Measurements from ENCODE around the gene TRIM52.
A peak's percentile ranks its signal among the peaks of the same experiment; 100 is the strongest.
"Not testable (repeated sequence)": the region's sequence is repeated elsewhere in the genome, so short reads cannot be mapped to it uniquely, and the experiment has no call there.

Gene TRIM52

DNA sequence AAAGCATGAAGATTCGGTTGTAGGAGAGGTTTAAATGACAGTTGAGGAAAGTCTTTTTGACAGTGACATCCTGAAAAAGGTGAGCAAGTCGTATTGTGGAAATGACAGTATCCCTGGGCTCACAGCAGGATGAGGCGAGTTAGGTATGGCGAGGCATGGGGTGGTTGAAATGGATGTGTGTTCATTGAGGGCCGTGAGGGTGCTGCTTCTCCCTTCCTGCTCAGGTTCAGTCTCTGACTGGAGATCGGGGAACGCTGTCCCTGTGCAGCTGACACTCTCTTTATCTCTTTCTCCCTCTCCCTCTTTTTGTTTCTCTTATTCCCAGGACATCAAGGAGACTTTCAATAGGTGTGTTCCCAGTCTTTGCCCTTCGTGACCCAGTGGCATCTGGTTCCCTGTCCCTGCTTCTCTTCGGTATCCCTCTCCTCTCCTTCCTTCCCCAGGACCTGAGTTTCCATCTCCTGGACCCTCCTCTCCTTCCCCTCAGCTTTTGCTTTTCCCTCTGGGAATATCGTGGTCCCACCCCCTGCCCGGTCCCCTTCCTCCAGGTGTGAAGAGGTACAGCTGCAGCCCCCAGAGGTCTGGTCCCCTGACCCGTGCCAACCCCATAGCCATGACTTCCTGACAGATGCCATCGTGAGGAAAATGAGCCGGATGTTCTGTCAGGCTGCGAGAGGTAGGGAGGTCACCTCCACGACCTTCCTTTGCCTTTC, 27.7 kb downstream of the TRIM52 start:
- DNase-seq = no peak

DNA sequence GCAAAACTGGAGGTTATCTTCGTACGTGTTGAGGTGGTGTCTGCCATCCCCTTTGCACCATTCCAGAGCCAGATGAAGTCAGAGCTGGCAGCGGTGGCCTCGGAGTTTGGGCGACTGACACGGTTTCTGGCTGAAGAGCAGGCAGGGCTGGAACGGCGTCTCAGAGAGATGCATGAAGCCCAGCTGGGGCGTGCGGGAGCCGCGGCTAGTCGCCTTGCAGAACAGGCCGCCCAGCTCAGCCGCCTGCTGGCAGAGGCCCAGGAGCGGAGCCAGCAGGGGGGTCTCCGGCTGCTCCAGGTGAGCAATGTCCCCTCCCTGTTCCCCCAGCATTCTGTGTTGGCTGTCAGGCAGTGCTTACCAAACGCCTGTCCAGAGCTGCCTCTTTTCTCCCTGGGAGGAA, 28.4 kb downstream of the TRIM52 start:
- DNase-seq = no peak

- DNase-seq = no peak
These were observed 29.5 kb downstream of the TRIM52 start for GRCh38 chr5:181231432-181231831.

DNA sequence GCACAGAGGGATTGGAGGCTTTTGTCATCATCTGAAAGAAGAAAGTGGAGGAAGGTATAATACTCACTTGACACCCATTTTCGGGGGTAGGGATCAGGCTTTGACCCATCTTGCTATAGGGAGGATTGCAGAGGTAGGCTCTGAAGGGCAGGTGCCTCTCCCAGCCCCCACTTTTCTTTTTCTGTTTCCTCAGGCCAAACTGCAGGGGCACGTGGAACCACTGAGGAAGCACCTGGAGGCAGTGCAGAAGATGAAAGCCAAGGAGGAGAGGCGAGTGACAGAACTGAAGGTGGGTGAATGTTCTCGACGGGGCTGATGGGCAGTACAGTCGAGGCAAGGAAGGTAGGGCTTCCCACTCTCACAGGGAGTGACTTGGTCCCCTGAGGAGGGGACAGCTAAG, 30.4 kb downstream of the TRIM52 start:
- no peak for DNase-seq

DNA sequence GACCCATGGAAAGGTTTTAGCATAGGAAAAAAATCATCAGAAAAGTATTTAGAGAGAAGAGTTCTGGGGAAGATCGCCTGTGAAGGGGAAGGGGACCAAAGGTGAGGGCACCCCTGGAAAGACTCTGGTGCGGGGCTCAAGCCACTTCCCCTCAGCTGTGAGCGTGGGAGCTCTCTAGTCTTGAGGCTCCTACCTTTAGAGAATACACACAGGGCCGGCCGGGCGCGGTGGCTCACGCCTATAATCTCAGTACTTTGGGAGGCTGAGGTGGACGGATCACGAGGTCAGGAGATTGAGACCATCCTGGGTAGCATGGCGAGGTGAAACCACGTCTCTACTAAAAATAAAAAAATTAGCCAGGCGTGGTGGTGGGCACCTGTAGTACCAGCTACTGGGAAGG, 30.9 kb downstream of the TRIM52 start:
- DNase-seq = no peak

GRCh38 chr5:181224390-181225229, 36.3 kb downstream of the TRIM52 start:
- no peak for DNase-seq

DNA sequence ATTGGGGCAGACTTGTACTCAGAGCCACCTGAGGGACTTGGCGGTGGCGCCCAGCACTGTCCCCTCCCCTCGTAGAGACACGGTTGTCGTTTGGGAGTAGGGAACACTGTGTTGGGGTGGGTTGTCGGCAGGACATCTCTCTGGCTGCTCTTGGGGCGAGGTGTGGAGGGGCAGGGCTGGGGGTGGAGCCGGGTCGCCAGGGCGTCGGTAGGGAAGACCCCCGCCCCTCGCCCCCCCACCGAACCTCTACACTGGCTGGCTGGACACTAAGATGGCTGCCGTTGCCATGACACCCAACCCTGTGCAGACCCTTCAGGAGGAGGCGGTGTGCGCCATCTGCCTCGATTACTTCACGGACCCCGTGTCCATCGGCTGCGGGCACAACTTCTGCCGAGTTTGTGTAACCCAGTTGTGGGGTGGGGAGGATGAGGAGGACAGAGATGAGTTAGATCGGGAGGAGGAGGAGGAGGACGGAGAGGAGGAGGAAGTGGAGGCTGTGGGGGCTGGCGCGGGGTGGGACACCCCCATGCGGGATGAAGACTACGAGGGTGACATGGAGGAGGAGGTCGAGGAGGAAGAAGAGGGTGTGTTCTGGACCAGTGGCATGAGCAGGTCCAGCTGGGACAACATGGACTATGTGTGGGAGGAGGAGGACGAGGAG, 37.1 kb downstream of the TRIM52 start:
- no peak for DNase-seq

DNA sequence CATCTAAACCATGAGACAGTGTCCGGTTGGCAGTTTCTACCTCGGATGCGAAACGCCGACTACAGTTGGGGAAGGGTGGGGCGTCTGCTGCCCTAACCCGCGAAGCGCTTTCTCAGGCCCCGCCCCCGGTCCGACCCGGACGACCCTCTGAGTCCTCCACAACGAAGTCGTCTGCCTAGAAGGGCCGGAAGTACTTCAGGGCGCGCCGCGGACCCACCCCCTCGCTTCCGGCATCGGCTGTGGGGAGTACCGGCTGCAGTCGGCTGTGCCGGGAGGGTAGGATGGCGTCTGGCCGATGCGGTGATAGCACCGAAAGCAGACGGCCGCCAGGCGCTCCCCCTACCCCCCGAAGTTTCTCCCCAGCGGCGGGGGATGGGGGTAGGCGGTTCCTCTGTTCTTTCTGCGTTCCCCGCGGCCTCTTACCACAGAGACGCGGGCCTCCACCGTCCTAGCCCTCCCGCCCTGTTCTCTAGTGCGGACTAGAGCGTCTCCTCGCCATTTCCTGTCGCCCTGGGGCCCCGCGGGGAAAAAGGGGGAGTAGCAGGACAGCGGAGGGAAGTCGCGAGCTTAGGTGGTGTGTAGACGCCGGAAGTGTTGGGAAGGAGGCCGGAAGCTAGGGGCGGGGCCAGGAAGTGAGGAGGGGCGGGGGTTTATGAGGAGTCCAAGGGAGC, 37.8 kb downstream of the TRIM52 start, which contains the start of gene TRIM41:
TSS of gene TRIM41 (plus strand) at position 224 of the 671 bp plus-strand sequence. CDS start 719 bp downstream, outside the sequence.
- peak; percentile 96 for DNase-seq

DNA sequence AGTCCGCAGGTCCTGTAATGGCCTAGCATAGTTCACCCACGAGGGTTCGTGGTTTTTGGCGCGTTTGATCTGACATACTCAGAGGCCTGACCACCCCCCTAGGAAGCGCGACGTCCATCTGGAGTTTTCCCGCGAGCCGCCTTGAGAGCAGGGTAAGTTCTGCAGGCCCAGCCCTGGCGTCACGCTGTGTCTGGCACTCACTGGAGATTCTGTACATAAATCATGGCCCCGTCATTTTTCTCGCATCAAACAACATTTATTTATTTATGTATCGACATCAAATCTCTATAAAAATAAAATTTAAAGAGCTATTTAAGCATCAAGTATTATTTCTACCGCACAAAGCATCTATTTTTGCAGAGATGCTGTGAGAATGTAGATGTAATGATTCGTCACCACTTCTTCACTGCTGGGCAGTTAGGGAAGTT, 38.3 kb downstream of the TRIM52 start:
- DNase-seq = no peak

GRCh38 chr5:181221792-181222629, 38.9 kb downstream of the TRIM52 start:
- peak; percentile 99 for DNase-seq

DNA sequence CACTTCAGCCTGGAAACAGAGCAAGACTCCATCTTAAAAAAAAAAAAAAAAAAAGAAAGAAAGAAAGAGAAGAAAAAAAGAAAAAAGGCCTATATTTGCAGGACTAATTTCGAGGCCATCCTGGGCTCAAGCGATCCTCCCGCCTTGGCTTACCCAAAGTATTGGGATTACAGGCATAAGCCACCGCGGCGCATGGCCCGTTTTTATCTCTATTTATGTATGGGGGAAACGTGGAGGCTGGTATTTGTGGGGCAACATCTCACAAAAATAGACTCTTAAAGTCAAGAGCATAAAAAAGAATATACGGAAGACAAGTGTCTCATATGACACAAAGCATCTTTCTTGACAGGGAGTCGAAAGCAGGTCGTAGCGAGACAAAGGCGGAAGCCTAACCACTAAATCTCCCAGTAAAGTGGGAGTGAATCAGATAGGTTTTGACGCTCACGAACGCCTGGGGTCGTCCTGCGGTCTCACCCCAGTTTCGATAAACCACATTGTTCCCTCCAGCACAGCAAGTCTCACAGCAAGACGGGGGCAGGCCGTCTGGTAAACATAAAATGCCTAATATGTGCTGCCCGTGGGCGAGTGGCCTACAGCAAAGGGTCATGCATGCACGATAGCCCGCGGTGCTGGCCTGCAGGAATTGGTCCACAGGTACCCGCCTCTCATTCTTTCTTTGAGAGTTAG, 39.7 kb downstream of the TRIM52 start:
- no peak for DNase-seq

DNA sequence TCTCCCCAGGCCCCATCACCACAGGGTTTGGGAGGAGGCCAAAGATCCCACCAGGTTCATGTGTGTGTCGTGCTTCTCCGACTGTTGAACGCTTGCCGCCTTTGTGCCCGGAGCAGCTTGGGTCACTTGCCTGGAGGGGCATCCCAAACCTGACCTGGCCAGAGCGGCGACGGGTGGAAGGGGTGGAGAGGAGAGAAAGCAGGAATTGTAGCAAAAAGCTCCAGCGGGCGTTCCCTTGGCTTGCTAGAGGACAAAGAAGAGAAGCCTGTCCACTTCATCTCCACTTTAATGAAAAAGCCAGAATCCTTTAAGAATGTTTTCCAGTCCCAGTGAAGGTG, 40.8 kb downstream of the TRIM52 start:
- DNase-seq = no peak

DNA sequence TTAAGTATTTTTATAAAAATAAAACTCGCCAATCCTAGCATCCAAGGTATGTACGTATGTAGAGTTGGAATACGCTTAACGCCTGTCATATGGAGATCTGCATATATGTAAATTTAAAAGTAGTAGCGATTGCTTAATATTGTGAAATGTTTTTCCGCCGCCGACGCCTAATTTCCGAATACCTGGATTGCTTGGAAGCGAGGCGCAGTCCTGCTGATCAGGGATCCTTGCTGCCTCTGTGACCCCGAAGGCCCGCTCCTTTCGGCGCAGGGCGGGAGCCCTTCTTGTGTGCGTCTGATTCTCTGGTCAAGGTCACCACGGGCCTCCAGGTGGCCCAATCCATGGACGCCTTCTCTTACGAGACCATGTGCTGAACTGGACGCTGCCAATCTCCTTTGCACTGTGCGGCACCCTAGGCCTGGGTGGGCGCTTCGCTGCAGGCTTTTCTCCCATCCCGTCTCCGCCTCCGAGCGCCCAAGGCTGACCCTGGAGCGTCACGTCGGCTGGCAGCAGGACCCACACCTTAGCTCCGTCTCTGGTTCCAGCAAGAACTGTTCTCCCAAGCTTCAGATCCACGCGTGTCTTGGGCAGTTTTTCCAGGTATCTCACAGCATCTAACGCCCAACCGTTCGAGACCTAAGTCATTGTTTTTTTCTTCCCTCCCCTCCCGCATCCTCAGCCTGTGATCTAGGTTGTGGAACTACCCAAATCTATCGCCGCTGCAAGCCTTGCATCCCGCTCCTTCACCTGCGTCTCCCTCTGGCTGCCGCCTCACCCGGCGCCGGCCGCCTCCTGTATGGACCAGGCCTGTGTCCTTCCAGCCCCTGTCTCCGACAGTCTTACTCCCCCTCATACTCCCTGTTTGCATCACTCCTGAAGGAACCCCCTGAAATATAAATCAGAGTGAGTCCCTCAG, 41.4 kb downstream of the TRIM52 start:
- DNase-seq = no peak

- DNase-seq = no peak
These were observed 42.2 kb downstream of the TRIM52 start for GRCh38 chr5:181218795-181219124.

DNA sequence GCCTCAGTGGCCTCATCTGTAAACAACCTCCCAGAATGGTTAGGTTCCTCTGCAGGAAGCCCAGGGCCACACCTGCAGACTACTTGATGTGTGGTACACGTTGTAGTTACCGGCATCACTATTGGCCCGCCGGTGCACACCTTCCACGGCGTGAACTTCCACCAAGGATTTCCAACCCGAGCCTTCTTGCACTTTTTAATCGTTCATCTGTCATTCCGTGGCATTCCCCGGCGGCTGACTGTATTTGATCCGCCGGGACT, 43.2 kb downstream of the TRIM52 start:
- DNase-seq = peak; percentile 44

DNA sequence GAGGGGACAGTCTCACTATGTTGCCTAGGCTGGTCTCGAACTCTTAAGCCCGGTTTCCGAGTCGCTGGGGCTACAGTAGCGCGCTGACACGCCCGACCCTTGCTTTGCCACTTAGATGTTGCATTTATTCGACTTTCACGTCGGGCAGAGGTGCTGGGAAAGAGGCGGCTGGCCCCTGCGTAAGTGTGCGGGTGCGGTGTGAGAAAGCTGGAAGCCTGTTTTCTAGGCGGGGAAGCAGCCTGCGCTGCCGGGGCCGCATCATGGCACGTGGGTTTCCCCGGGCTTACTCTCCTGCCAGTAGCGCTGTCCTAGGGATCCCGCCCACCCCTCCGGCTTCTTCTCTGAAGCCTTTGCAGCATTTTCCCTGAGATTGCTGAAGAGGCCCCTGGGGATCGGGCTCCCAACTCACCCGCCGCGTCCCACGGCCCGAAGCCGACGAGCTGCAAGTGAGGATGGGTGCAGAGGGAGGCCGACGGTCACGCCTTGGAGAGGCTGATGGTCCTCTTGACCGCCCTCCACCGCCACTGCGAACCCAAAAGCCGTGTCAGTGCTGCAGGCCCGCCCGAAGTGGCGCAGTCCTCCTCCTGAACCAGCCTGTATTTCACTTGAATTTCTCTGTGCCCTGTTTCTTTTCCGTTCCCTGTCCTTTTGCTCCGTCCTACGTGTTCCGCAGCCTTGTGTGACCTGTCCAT, 43.7 kb downstream of the TRIM52 start:
- peak; percentile 60 for DNase-seq

DNA sequence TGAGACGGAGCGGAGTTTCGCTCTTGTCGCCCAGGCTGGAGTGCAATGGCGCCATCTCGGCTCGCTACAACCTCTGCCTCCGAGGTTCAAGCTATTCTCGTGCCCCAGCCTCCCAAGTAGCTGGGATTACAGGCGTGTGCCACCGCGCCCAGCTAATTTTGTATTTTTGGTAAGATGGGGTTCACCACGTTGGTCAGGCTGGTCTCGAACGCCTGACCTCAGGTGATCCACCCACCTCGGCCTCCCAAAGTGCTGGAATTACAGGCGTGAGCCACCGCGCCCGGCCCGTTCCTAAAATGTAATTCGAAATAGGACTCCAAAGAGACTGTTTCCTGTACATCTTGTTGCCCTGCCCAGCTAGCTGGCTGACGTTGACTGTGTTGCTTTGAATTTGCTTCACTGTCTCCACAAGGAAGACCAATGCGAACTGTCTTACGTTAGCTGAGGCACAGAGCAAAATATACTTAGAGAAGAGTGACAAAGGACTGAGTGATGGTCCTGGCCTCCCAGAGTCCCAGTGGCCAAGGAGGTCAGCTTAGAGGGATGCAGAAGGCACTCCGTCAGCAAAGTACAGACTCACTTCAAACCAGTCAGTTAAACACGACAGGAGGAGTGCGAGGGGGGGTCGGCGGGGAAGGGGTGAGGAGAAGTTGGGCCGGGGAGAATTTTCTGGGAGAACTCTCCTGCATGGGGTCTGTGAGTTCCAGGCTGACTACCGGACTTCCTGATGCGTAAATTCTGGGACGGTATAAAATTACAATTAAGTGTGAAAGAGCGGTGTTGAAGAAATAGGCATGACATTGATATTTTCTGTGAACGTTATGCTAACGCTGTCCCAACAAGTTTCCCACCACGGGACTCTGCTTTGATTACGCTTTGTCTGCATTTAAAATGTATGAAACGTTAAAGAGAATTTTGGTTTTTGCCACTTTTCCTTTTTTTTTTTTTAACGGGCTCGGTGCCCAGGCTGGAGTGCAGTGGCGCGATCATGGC, 44.6 kb downstream of the TRIM52 start:
- DNase-seq = no peak

GRCh38 chr5:181214249-181214648, 46.7 kb downstream of the TRIM52 start:
- not testable (repeated sequence) for DNase-seq

DNA sequence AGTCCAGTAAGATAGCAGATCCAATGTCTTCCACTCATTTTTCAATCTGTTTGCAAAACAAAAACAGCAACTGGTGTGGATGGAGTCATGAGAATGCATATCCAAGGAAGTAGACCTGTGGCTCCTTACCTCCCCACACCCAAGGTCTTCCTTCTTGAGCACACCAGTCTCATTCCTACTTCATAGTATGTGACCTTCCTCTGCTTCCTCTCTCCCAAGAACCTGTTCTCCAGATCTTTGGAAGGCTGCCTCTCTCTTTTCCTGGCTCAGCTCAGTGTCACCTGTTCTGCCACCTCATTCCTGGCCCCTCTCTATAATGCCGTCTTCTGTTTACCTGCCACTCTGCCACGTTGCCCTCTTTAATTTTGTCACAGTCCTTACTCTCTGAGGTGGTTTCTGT, 48.0 kb downstream of the TRIM52 start:
- DNase-seq = no peak
